Loucy (cell line): ENCODE data around the gene KEL.

Source experiments
- H2AFZ ChIP-seq: fragments of 200-600 bp; sonication (generic); 2 replicates; pipeline ENCODE4 v1.6.0; 2016; ENCODE audit warnings: antibody characterized with exemption, mild to moderate bottlenecking, low read length, moderate library complexity
- H3F3A ChIP-seq: fragments of 200-600 bp; 2 replicates; pipeline ENCODE4 v1.6.0; 2016; ENCODE audit warnings: antibody characterized with exemption, low read depth, mild to moderate bottlenecking
- H3K27me3 ChIP-seq: fragments of 200-600 bp; sonication (generic); 2 replicates; pipeline ENCODE4 v1.6.1; 2014; ENCODE audit warnings: low read length, mild to moderate bottlenecking; ENCODE audit not compliant: insufficient read depth, poor library complexity, severe bottlenecking
- H3K36me3 ChIP-seq: fragments of 200-600 bp; sonication (generic); 2 replicates; pipeline ENCODE4 v1.6.1; 2016; ENCODE audit warnings: low read length; ENCODE audit not compliant: insufficient read depth
- H3K4me1 ChIP-seq: fragments of 200-600 bp; sonication (generic); 2 replicates; pipeline ENCODE4 v1.5.1; 2014; ENCODE audit warnings: low read length, mild to moderate bottlenecking; ENCODE audit not compliant: insufficient read depth, poor library complexity, severe bottlenecking
- H3K4me2 ChIP-seq: fragments of 200-600 bp; sonication (generic); 2 replicates; pipeline ENCODE4 v1.6.0; 2014; ENCODE audit warnings: antibody characterized with exemption, low read length, low read depth, mild to moderate bottlenecking; ENCODE audit not compliant: poor library complexity, severe bottlenecking
- H3K4me3 ChIP-seq: fragments of 200-600 bp; sonication (generic); 2 replicates; pipeline ENCODE4 v1.5.1; 2014; ENCODE audit warnings: low read length, mild to moderate bottlenecking, mixed read lengths; ENCODE audit not compliant: poor library complexity, severe bottlenecking
- H3K79me2 ChIP-seq: fragments of 200-600 bp; sonication (generic); 2 replicates; pipeline ENCODE4 v1.6.1; 2014; ENCODE audit warnings: low read length; ENCODE audit not compliant: insufficient read depth
- H3K9ac ChIP-seq: fragments of 200-600 bp; sonication (generic); 2 replicates; pipeline ENCODE4 v1.6.0; 2014; ENCODE audit warnings: mild to moderate bottlenecking, low read depth, low read length, moderate library complexity; ENCODE audit not compliant: poor library complexity, severe bottlenecking
- H3K9me2 ChIP-seq: fragments of 200-600 bp; sonication (generic); replicated peaks from 2 replicates; pipeline ENCODE4 v1.6.1; 2016; ENCODE audit warnings: low read depth, low read length, mixed read lengths
- H3K9me3 ChIP-seq: fragments of 200-600 bp; sonication (generic); 2 replicates; pipeline ENCODE4 v1.6.1; 2014; ENCODE audit warnings: mild to moderate bottlenecking, antibody characterized with exemption, low read length, low read depth; ENCODE audit not compliant: insufficient read depth
- H4K20me1 ChIP-seq: fragments of 200-600 bp; sonication (generic); 2 replicates; pipeline ENCODE4 v1.6.0; 2014; ENCODE audit warnings: antibody characterized with exemption, low read length, mild to moderate bottlenecking; ENCODE audit not compliant: insufficient read depth, poor library complexity, severe bottlenecking
- CTCF ChIP-seq: fragments of 200-600 bp; sonication (generic); conservative IDR thresholded peaks from 2 replicates; pipeline ENCODE4 v1.5.1; 2014; ENCODE audit warnings: mild to moderate bottlenecking, antibody characterized with exemption, low read length
- EZH2phosphoT487 ChIP-seq: fragments of 200-600 bp; IDR thresholded peaks from 2 replicates; pipeline ENCODE4 v1.6.1; 2018; ENCODE audit warnings: antibody characterized with exemption, mild to moderate bottlenecking, moderate library complexity, borderline replicate concordance

Gene KEL

GRCh38 chr7:142934056-142934455, 28.1 kb downstream of the KEL start:
- Histone ChIP-seq H3K4me1 (peaks cover 13% of the 10 kb centered on the region), H3K79me2 (no peaks in the 10 kb centered on the region), H3K27me3 (no peaks in the 10 kb centered on the region), H3K4me3 (no peak overlapping the region), H3K36me3 (no peaks in the 10 kb centered on the region), H3K9me2 (no peaks in the 10 kb centered on the region), H3K9me3 (no peaks in the 10 kb centered on the region), H2AFZ (no peak overlapping the region), H4K20me1 (no peaks in the 10 kb centered on the region), H3K4me2 (no peak overlapping the region), H3F3A (no peaks in the 10 kb centered on the region), H3K9ac (no peak overlapping the region)
- TF ChIP-seq EZH2phosphoT487 (no peak), CTCF (no peak)

GRCh38 chr7:142933624-142934023, 28.5 kb downstream of the KEL start, which contains the start of gene TRPV5:
Gene TRPV5, minus strand, starts transcription at chr7:142933746. Its CDS starts 287 bp downstream, at chr7:142933459.
- Histone ChIP-seq H3K9ac (no peak within 1 kb of the TSS), H3K9me2 (no peaks in the 10 kb centered on the region), H3K27me3 (no peaks in the 10 kb centered on the region), H3K4me3 (no peak within 1 kb of the TSS), H3F3A (no peaks in the 10 kb centered on the region), H4K20me1 (no peaks in the 10 kb centered on the region), H3K36me3 (no peaks in the 10 kb centered on the region), H3K4me2 (peak within 1 kb of the TSS; percentile 1), H3K9me3 (no peaks in the 10 kb centered on the region), H3K4me1 (peaks cover 13% of the 10 kb centered on the region), H3K79me2 (no peaks in the 10 kb centered on the region), H2AFZ (no peak within 1 kb of the TSS)
- no peak for TF ChIP-seq CTCF
- TF ChIP-seq EZH2phosphoT487, result no peak

- no peaks in the 10 kb centered on the region for H4K20me1 ChIP-seq
- H2AFZ ChIP-seq, result no peak overlapping the region
- no peaks in the 10 kb centered on the region for H3K27me3 ChIP-seq
- H3K9ac ChIP-seq, result no peak overlapping the region
- H3K9me2 ChIP-seq, result no peaks in the 10 kb centered on the region
- peak overlapping the region; percentile 1 for H3K4me2 ChIP-seq
- no peaks in the 10 kb centered on the region for H3K36me3 ChIP-seq
- H3K9me3 ChIP-seq, result no peaks in the 10 kb centered on the region
- no peak overlapping the region for H3K4me3 ChIP-seq
- peaks cover 13% of the 10 kb centered on the region for H3K4me1 ChIP-seq
- H3K79me2 ChIP-seq, result no peaks in the 10 kb centered on the region
- TF ChIP-seq EZH2phosphoT487 (no peak), CTCF (no peak)
- H3F3A ChIP-seq, result no peaks in the 10 kb centered on the region
These were observed 29.1 kb downstream of the KEL start for GRCh38 chr7:142933092-142933475.
